GM12872 (cell line): Measurements from ENCODE around the gene DYNC2H1.

Experiments
- CTCF ChIP-seq: IDR thresholded peaks from 3 replicates; pipeline ENCODE4 v1.5.1; 2011; ENCODE audit warnings: low read depth, mild to moderate bottlenecking, low read length, moderate library complexity; ENCODE audit not compliant: insufficient read depth

Gene DYNC2H1

GRCh38 chr11:103076361-103076760 is 32.9 kb upstream of the DYNC2H1 start:
- TF ChIP-seq CTCF = no peak

- TF ChIP-seq CTCF = no peak
These were observed 31.7 kb upstream of the DYNC2H1 start for GRCh38 chr11:103077554-103077953.

GRCh38 chr11:103078710-103079109 is 30.5 kb upstream of the DYNC2H1 start:
- TF ChIP-seq CTCF = no peak

DNA sequence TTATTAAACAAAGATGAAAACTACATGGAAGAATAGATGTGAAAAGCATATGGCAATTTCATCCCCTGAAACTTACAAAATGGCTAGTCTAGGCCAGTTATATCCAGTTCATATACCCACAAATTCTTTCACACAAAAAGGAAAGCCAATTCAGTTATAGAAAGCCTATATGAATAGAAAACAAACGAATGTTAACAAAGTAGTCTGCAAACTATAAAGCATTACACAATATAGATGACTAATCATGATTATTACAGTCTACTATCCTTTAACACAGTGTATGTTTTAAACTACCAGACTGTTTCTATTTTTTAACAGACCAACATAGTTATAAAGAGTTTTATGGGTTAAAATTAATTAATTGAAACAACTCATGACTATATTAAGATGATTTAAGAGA is 29.4 kb upstream of the DYNC2H1 start:
- TF ChIP-seq CTCF = no peak

- TF ChIP-seq CTCF = no peak
These were observed 23.4 kb upstream of the DYNC2H1 start for GRCh38 chr11:103085758-103086365.

- TF ChIP-seq CTCF = no peak
These were observed 22.8 kb upstream of the DYNC2H1 start for GRCh38 chr11:103086461-103086860.

GRCh38 chr11:103091064-103091800 is 18.0 kb upstream of the DYNC2H1 start:
- TF ChIP-seq CTCF = no peak
